Panc1 (cell line): ENCODE results near the gene MSLN. TPM values are rescaled to one million over a fixed set of nuclear protein-coding genes. Genes with fewer than 3 reads are reported as not detected.

ENCODE experiments used
- ATAC-seq: fragments of 200-7000 bp; cut with Tn5 transposase; 2 replicates; pipeline ENCODE4 v1.9.1; 2020; ENCODE audit warnings: mild to moderate bottlenecking, moderate library complexity
- BruUV-seq: library from RNA; stranded (reverse); fragments of 400-500 nt; replicated peaks from 2 replicates; lab custom pipeline; 2021; lab: Mats Ljungman, UMichigan
- CTCF ChIA-PET: fragments of 300-600 bp; sonication (Branson Sonifier 250); formaldehyde crosslinking; loops from one replicate; lab custom pipeline; 2022; ENCODE audit warnings: antibody characterized with exemption; lab: Charles Lee
- POLR2A ChIA-PET: fragments of 300-600 bp; sonication (Branson Sonifier 250); formaldehyde crosslinking; loops from one replicate; lab custom pipeline; 2022; ENCODE audit warnings: antibody characterized with exemption; lab: Charles Lee
- DNase-seq: peaks from one replicate; pipeline ENCODE4 v3.0.0-alpha.2; 2010; ENCODE audit warnings: low read depth, low spot score
- H3K27ac ChIP-seq: 2 replicates; pipeline ENCODE4 v1.5.1; 2011; ENCODE audit warnings: mild to moderate bottlenecking, low read length, inconsistent platforms
- H3K27me3 ChIP-seq: fragments of 200-500 bp; sonication (Bioruptor generic); 2 replicates; pipeline ENCODE4 v1.6.0; 2014; ENCODE audit warnings: low read length, inconsistent platforms; ENCODE audit not compliant: control insufficient read depth, insufficient read depth
- H3K36me3 ChIP-seq: fragments of 200-500 bp; sonication (Bioruptor generic); 2 replicates; pipeline ENCODE4 v1.5.1; 2014; ENCODE audit warnings: inconsistent platforms, mild to moderate bottlenecking, low read length, moderate library complexity; ENCODE audit not compliant: control insufficient read depth, insufficient read depth
- H3K4me1 ChIP-seq: 2 replicates; pipeline ENCODE4 v1.5.1; 2011; ENCODE audit warnings: inconsistent platforms, mild to moderate bottlenecking, low read length, moderate library complexity; ENCODE audit not compliant: control insufficient read depth, insufficient read depth
- H3K4me3 ChIP-seq, 2 experiments: 2 replicates each; pipeline ENCODE4 v1.5.1; 2011 to 2012; ENCODE audit warnings: low read depth in 2 of 2, low read length in 2 of 2, mild to moderate bottlenecking in 2 of 2, inconsistent platforms in 1 of 2, moderate library complexity in 1 of 2
- H3K9me3 ChIP-seq: fragments of 200-500 bp; sonication (Bioruptor generic); 2 replicates; pipeline ENCODE4 v1.5.1; 2014; ENCODE audit warnings: low read depth, mild to moderate bottlenecking, inconsistent platforms, low read length, moderate library complexity; ENCODE audit not compliant: control insufficient read depth, insufficient read depth
- POLR2AphosphoS5 ChIP-seq: IDR thresholded peaks from 2 replicates; pipeline ENCODE4 v1.6.1; 2012; ENCODE audit warnings: mild to moderate bottlenecking, low read depth, low read length, moderate library complexity
- SIN3A ChIP-seq: IDR thresholded peaks from 2 replicates; pipeline ENCODE4 v1.6.1; 2012; ENCODE audit warnings: low read depth, mild to moderate bottlenecking, low read length, moderate library complexity, borderline replicate concordance; ENCODE audit not compliant: insufficient read depth
- TCF7L2 ChIP-seq: IDR thresholded peaks from 2 replicates; pipeline ENCODE4 v1.6.1; 2011; ENCODE audit warnings: mild to moderate bottlenecking, low read depth, low read length, inconsistent platforms
- in situ Hi-C: cut with HindIII; loops from 2 replicates; pipeline ENCODE4 v1.10.0; 2016; ENCODE audit warnings: low sequenced_read_pairs, low pct_unique_long_range_greater_than_20kb
- intact Hi-C: fragments of 100-400 bp; cut with micrococcal nuclease; formaldehyde crosslinking; loops from one replicate; pipeline ENCODE4 v1.10.0; 2022; ENCODE audit not compliant: unreplicated experiment
- total RNA-seq: library from RNA; stranded (reverse); gene quantifications from one replicate; pipeline ENCODE4 v1.2.1, GENCODE V29; 2021; ENCODE audit not compliant: unreplicated experiment
- TF ChIP-seq, protein P1 (sequence below), 2 experiments: IDR thresholded peaks; 2 replicates each; pipeline ENCODE4 v1.6.1; 2011 to 2012; ENCODE audit warnings: low read depth in 2 of 2, control low read depth in 1 of 2, low read length in 1 of 2, mild to moderate bottlenecking in 1 of 2, moderate library complexity in 1 of 2; ENCODE audit not compliant: insufficient read depth in 1 of 2
- TF ChIP-seq, protein P2 (sequence below): fragments of 450-650 bp; IDR thresholded peaks from 2 replicates; pipeline ENCODE4 v1.5.1; 2017; ENCODE audit warnings: mild to moderate bottlenecking

The MSLN gene
- total RNA-seq, 1 experiment from 2014 or later = 1.1 TPM

DNA sequence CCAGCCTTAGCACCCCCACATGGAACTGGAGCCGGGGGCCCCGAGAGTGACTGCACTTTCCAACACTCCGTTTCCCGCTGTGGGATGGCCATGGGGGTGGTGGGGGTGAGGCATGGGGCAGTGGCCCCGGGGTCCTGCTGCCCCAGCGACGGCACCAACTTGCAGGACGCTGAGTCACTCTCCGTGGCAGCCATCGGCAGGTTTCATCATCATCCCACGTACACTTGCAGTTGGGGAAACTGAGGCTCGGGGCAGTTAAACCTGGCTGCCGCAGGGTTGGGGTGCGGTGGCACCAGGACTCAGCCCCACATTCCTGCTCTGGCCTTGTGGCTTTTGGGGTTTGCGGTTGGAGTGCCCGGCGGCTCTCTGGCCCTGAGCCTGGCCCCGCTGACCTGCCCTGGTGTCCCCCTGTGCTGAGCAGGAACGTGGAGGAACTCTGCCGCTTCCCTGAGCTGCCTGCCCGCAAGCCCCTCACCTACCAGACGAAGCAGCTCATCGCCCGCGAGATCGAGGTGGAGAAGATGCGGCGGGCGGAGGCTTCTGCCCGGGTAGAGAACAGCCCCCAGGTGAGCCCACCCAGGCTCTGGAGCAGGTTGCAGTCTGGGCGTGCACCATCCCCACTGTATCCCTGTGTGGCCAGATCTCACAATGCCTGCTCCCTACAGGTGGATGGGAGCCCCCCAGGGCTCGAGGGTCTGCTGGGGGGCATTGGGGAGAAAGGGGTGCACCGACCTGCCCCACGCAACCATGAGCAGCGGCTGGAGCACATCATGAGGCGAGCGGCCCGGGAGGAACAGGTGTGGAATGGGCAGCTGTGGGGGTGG, 36.0 kb downstream of the MSLN start:
- DNase-seq (no peak), ATAC-seq (no peak)
- Histone ChIP-seq H3K27ac (no peak overlapping the region; the same call in 1 of the 2 replicates), H3K4me1 (peaks cover 33% of the 10 kb centered on the region), H3K27me3 (no peaks in the 10 kb centered on the region), H3K4me3 (no peak overlapping the region), H3K36me3 (no peaks in the 10 kb centered on the region), H3K9me3 (no peaks in the 10 kb centered on the region)
- BruUV-seq = no TSS peak
- in situ Hi-C loops (no loop called here), intact Hi-C loops (no loop called here)
- TF ChIP-seq TCF7L2 = no peak
- CTCF ChIA-PET = no interaction called here
- POLR2A ChIA-PET = interaction anchor here (0.5 kb wide), 1 partner anchor 20 kb away, joined by 16 read pairs; no protein-coding TSS in a partner anchor

DNA sequence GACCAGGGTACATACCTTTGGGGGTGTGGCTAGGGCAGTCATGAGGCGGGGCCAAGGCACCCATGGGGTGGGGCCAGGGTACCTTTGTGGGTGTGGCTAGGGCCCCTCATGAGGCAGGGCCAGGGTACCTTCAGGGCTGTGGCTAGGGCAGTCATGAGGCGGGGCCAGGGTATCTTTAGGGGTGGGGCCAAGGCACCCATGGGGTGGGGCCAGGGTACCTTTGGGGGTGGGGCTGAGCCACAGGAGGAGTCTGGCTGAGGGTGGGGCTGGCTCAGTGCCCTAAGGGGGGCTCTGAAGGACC, 36.5 kb downstream of the MSLN start:
- CTCF ChIA-PET = no interaction called here
- H3K9me3 ChIP-seq = no peaks in the 10 kb centered on the region
- ATAC-seq (no peak), DNase-seq (no peak)
- H3K27me3 ChIP-seq = no peaks in the 10 kb centered on the region
- no peaks in the 10 kb centered on the region for H3K36me3 ChIP-seq
- in situ Hi-C loops = no loop called here
- TF ChIP-seq, protein P1, sequence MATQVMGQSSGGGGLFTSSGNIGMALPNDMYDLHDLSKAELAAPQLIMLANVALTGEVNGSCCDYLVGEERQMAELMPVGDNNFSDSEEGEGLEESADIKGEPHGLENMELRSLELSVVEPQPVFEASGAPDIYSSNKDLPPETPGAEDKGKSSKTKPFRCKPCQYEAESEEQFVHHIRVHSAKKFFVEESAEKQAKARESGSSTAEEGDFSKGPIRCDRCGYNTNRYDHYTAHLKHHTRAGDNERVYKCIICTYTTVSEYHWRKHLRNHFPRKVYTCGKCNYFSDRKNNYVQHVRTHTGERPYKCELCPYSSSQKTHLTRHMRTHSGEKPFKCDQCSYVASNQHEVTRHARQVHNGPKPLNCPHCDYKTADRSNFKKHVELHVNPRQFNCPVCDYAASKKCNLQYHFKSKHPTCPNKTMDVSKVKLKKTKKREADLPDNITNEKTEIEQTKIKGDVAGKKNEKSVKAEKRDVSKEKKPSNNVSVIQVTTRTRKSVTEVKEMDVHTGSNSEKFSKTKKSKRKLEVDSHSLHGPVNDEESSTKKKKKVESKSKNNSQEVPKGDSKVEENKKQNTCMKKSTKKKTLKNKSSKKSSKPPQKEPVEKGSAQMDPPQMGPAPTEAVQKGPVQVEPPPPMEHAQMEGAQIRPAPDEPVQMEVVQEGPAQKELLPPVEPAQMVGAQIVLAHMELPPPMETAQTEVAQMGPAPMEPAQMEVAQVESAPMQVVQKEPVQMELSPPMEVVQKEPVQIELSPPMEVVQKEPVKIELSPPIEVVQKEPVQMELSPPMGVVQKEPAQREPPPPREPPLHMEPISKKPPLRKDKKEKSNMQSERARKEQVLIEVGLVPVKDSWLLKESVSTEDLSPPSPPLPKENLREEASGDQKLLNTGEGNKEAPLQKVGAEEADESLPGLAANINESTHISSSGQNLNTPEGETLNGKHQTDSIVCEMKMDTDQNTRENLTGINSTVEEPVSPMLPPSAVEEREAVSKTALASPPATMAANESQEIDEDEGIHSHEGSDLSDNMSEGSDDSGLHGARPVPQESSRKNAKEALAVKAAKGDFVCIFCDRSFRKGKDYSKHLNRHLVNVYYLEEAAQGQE (IDR thresholded peaks at IDR 0.05; ENCODE audit: insufficient read depth in 1 of 2, low read depth in 2 of 2, low read length in 1 of 2) = no peak
- peak; percentile 33; the same call in 1 of the 2 replicates for TF ChIP-seq POLR2AphosphoS5
- H3K4me1 ChIP-seq = peaks cover 33% of the 10 kb centered on the region
- H3K4me3 ChIP-seq = no peak overlapping the region
- no peak overlapping the region for H3K27ac ChIP-seq
- intact Hi-C loops = no loop called here
- POLR2A ChIA-PET = no interaction called here
- no TSS peak for BruUV-seq

DNA sequence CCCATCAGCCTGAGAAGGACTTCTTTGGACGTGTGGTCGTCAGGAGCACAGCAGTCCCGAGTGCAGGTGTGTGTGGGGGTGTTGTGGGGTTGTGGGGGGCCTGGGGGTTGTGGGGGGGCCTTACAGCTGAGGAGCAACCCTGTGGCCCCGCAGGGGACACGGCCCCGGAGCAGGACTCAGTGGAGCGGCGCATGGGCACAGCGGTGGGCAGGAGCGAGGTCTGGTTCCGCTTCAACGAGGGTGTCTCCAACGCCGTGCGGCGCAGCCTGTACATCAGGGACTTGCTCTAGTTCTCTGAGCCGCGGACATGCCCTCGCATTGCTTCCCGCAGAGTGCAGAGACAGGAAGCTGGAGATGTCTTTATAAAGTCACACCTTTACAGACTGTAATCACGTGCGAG, 37.2 kb downstream of the MSLN start:
- no peak for TF ChIP-seq SIN3A
- TF ChIP-seq, protein P2, sequence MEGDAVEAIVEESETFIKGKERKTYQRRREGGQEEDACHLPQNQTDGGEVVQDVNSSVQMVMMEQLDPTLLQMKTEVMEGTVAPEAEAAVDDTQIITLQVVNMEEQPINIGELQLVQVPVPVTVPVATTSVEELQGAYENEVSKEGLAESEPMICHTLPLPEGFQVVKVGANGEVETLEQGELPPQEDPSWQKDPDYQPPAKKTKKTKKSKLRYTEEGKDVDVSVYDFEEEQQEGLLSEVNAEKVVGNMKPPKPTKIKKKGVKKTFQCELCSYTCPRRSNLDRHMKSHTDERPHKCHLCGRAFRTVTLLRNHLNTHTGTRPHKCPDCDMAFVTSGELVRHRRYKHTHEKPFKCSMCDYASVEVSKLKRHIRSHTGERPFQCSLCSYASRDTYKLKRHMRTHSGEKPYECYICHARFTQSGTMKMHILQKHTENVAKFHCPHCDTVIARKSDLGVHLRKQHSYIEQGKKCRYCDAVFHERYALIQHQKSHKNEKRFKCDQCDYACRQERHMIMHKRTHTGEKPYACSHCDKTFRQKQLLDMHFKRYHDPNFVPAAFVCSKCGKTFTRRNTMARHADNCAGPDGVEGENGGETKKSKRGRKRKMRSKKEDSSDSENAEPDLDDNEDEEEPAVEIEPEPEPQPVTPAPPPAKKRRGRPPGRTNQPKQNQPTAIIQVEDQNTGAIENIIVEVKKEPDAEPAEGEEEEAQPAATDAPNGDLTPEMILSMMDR = no peak
- no peak for TF ChIP-seq POLR2AphosphoS5
- TF ChIP-seq, protein P1 (IDR thresholded peaks at IDR 0.05; ENCODE audit: insufficient read depth in 1 of 2, low read depth in 2 of 2, low read length in 1 of 2) = no peak
- TF ChIP-seq TCF7L2 = no peak
- H3K27me3 ChIP-seq = no peaks in the 10 kb centered on the region
- ATAC-seq (no peak), DNase-seq (no peak)
- intact Hi-C loops (no loop called here), in situ Hi-C loops (no loop called here)
- CTCF ChIA-PET = no interaction called here
- H3K36me3 ChIP-seq = no peaks in the 10 kb centered on the region
- H3K4me3 ChIP-seq = no peak overlapping the region
- POLR2A ChIA-PET = interaction anchor here (0.6 kb wide), 1 partner anchor 377 kb away, joined by 5 read pairs; no protein-coding TSS in a partner anchor
- BruUV-seq = no TSS peak
- H3K9me3 ChIP-seq = no peaks in the 10 kb centered on the region
- H3K4me1 ChIP-seq = peaks cover 33% of the 10 kb centered on the region
- no peak overlapping the region for H3K27ac ChIP-seq
